Measurements from ENCODE around the gene PRKG1.

Gene PRKG1

DNA sequence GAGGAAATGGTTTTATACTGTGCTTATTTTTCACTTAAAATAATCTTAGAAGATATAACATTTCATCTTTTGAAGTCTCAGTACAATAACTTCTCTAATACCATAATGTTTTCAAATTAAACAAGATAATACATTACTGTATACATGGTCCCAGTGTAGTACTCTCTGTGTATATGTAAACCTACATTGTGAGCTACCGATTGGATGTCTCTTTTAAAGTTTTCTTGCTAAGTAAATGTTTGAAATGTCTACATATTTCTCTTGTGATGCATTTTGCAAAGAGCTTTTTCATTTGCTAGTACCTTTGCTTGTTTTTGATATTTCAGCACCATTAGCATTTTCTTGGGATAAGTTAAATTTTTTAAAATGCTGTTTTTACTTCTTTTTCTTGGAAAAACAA is 94.8 kb downstream of the PRKG1 start:
- no peak for TF ChIP-seq ZFX (IDR thresholded peaks at IDR 0.05; ENCODE audit: borderline replicate concordance)
- TF ChIP-seq, protein P1, sequence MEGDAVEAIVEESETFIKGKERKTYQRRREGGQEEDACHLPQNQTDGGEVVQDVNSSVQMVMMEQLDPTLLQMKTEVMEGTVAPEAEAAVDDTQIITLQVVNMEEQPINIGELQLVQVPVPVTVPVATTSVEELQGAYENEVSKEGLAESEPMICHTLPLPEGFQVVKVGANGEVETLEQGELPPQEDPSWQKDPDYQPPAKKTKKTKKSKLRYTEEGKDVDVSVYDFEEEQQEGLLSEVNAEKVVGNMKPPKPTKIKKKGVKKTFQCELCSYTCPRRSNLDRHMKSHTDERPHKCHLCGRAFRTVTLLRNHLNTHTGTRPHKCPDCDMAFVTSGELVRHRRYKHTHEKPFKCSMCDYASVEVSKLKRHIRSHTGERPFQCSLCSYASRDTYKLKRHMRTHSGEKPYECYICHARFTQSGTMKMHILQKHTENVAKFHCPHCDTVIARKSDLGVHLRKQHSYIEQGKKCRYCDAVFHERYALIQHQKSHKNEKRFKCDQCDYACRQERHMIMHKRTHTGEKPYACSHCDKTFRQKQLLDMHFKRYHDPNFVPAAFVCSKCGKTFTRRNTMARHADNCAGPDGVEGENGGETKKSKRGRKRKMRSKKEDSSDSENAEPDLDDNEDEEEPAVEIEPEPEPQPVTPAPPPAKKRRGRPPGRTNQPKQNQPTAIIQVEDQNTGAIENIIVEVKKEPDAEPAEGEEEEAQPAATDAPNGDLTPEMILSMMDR (IDR thresholded peaks at IDR 0.05), result no peak
- no peak overlapping the region for H3K27ac ChIP-seq

DNA sequence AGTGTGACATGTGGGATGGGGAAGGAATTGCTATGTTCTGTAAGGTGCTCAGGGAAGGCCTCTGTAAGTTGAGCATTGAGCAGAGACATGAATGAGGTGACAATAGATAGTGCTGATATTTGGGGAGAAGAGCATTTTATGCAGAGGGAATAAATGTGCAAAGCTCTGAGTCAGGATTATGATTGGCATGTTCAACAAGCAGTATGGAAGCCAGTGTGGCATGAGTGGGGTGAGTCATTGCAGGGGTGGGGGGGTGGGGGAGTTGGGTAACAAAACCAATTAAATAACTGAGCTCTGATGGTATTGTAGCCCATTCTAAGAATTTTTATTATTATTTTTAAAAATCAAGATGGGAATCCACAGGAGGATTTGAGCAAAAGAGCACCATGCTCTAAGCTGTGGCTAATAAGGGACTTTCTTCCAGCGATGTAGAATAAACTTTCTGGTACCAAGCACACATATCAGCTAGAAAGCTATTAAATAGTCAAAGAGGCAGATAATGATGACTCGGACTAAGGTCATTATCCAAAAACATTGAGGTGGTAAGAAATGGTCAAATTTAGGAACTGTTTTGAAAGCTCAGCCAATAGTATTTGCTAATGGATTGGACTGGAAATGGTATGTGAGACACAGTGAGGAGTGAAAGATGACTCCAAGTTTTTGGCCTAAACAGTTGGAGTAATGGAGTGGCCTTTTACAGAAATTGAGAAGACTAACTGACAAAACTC is 96.4 kb downstream of the PRKG1 start:
- H3K27ac ChIP-seq, result no peak overlapping the region
- no peak for TF ChIP-seq ZFX (IDR thresholded peaks at IDR 0.05; ENCODE audit: borderline replicate concordance)
- TF ChIP-seq, protein P1 (IDR thresholded peaks at IDR 0.05), result no peak

DNA sequence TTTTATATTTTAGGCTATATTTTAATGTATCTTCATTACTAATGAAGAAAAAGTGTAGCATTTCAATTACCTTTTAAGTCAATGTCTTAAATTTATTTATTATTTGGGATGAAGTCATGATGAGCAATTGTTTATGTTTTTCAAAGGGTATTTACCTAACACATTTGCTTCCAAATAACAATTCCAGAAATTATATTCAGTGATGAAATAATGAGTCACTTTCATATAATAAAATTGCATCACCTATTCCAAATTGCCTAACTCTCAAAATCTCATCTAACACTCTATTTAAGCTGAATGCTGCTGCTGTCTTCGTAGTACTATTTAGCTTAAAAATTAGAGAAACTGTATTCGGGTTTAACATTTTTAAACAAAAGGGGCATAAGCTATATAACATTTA is 97.7 kb downstream of the PRKG1 start:
- no peak for TF ChIP-seq ZFX (IDR thresholded peaks at IDR 0.05; ENCODE audit: borderline replicate concordance)
- TF ChIP-seq, protein P1 (IDR thresholded peaks at IDR 0.05), result no peak
- no peak overlapping the region for H3K27ac ChIP-seq

DNA sequence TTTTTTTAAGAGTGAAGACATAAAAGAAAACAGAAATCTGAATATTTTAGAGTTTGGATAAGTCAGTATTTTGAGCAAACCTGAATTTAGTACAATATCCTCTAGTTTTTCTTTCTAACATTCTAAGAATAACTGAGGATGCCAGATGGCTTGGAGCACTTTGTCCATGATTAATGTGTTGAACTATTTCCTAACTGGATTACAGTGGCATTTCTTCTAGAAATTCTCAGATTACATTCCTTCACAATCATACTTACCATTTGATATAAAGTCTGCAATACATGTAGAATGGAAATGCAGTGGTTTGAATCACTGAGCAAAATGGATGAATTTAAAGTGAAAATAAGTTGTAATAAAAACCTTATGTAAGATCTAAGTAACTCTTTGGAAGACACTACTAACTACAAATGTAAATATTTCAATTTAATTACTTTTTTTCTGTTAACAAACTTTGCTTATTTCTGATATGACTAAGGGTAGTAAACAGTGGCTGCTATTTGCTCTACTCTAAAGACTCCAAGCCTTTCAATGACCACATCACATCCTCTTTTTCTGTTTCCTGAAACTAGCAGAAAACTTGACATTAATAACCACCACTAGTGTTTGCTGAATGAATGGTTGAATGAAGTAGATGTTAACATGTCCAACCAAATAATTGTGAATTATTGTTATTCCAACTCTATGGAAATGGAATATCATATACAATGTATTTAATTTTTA is 102.8 kb downstream of the PRKG1 start:
- TF ChIP-seq ZFX (IDR thresholded peaks at IDR 0.05; ENCODE audit: borderline replicate concordance), result no peak
- TF ChIP-seq, protein P1 (IDR thresholded peaks at IDR 0.05), result no peak
- no peak overlapping the region for H3K27ac ChIP-seq

DNA sequence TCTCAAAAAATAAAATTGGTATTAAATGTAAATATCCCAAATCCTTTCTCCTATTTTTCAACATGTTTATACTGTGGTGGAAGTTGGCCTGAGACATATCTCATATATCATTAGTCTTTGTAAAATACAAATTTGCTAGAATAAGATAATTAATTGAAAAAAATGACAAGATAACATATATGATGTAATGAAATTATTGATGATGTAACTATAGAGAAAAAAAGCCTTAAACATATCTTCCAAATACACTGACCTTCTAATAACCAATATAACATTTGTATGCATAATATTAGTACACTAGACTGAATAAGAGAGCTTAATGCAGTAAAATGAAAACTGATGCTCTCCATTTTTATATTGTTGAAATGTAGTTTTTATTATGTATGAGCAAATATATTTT is 104.3 kb downstream of the PRKG1 start:
- TF ChIP-seq, protein P1 (IDR thresholded peaks at IDR 0.05), result no peak
- TF ChIP-seq ZFX (IDR thresholded peaks at IDR 0.05; ENCODE audit: borderline replicate concordance), result no peak
- H3K27ac ChIP-seq, result no peak overlapping the region

DNA sequence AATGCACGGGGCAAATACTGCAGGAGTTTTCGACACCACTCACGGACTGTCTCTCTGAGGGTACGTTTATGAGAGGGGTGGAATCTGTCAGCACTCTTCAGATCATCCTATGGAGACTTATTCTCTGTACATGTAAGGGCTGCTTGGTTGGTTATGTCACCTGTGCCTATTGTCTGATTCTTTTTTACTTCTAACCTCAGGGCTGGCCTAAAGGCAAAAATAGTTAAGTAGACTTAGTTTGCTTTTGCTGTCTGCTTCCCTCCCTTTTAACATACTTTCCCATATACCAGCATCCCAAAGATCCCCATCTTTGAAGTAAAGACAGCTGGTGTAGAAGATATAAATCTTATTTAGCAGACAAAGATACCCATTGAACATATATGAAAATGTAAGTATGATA is 105.9 kb downstream of the PRKG1 start:
- TF ChIP-seq, protein P1 (IDR thresholded peaks at IDR 0.05), result no peak
- TF ChIP-seq ZFX (IDR thresholded peaks at IDR 0.05; ENCODE audit: borderline replicate concordance), result no peak
- H3K27ac ChIP-seq, result no peak overlapping the region

DNA sequence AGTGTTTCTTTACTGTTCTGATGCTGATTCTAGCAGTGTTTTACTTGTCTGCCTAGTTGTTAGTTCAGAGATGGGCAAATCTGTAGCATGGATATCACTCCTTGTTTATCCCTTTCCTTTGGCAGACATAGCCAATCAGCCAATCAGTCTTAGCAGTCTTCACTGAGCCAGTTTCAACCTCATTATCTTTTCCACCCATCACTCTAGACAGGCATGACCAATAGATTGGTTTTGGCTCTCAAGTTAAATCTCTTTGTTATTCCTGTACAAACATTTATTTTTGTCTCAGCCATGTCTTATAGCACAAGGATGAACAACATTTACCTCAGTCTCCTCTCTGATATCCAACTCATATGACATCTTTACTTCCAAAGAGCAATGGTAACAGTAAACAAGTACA is 109.5 kb downstream of the PRKG1 start:
- H3K27ac ChIP-seq, result no peak overlapping the region
- TF ChIP-seq ZFX (IDR thresholded peaks at IDR 0.05; ENCODE audit: borderline replicate concordance), result no peak
- TF ChIP-seq, protein P1 (IDR thresholded peaks at IDR 0.05), result no peak
